NCI-H345 (cell line): ENCODE results near the gene RAB3C.

Source experiments
- DNase-seq: peaks from one replicate; lab custom pipeline; 2025; lab: John Stamatoyannopoulos, UW

RAB3C gene

GRCh38 chr5:58885260-58885659 is 302.4 kb downstream of the RAB3C start:
- no peak for DNase-seq

- peak; percentile 40 for DNase-seq
Observed at GRCh38 chr5:58886315-58887207, 303.7 kb downstream of the RAB3C start.

- DNase-seq, result no peak
Observed at GRCh38 chr5:58887311-58887710, 304.4 kb downstream of the RAB3C start.

- DNase-seq, result no peak
Observed at GRCh38 chr5:58887721-58888409, 305.0 kb downstream of the RAB3C start.

- DNase-seq, result no peak
Observed at GRCh38 chr5:58890265-58890664, 307.4 kb downstream of the RAB3C start.

GRCh38 chr5:58890701-58891085 is 307.8 kb downstream of the RAB3C start:
- DNase-seq, result no peak

GRCh38 chr5:58891086-58891970 is 308.5 kb downstream of the RAB3C start:
- peak; percentile 56 for DNase-seq

- no peak for DNase-seq
Observed at GRCh38 chr5:58891971-58892343, 309.1 kb downstream of the RAB3C start.

GRCh38 chr5:58893551-58893950 is 310.7 kb downstream of the RAB3C start:
- no peak for DNase-seq

- DNase-seq, result no peak
Observed at GRCh38 chr5:58898006-58898405, 315.1 kb downstream of the RAB3C start.

GRCh38 chr5:58898538-58898937 is 315.7 kb downstream of the RAB3C start:
- DNase-seq, result no peak

GRCh38 chr5:58901271-58901670 is 318.4 kb downstream of the RAB3C start:
- no peak for DNase-seq

- DNase-seq, result no peak
Observed at GRCh38 chr5:58902305-58902704, 319.4 kb downstream of the RAB3C start.

GRCh38 chr5:58902765-58903164 is 319.9 kb downstream of the RAB3C start:
- DNase-seq, result no peak

GRCh38 chr5:58904737-58905136 is 321.9 kb downstream of the RAB3C start:
- DNase-seq, result no peak

GRCh38 chr5:58905944-58906343 is 323.1 kb downstream of the RAB3C start:
- DNase-seq, result no peak
